Fibroblast of villous mesenchyme (primary cell): ENCODE results near the gene DAND5. TPM values are rescaled to one million over a fixed set of nuclear protein-coding genes. Genes with fewer than 3 reads are reported as not detected.

Experiments used
- DNase-seq: peaks from one replicate; pipeline ENCODE4 v3.0.0-alpha.2; 2010; ENCODE audit warnings: low read depth
- H3K4me3 ChIP-seq: 2 replicates; pipeline ENCODE4 v1.5.1; 2011; ENCODE audit warnings: low read depth, mild to moderate bottlenecking, low read length
- total RNA-seq: library from RNA; depleted of rRNA; stranded (reverse); fragments of >200 nt; gene quantifications from 2 replicates; pipeline ENCODE4 v1.2.3, GENCODE V29; 2012
- TF ChIP-seq, protein P1 (sequence below): IDR thresholded peaks from 2 replicates; pipeline ENCODE4 v1.5.1; 2012; ENCODE audit warnings: low read depth, mild to moderate bottlenecking, low read length; ENCODE audit not compliant: insufficient read depth

DAND5 gene
- total RNA-seq, 1 donor: not detected

DNA sequence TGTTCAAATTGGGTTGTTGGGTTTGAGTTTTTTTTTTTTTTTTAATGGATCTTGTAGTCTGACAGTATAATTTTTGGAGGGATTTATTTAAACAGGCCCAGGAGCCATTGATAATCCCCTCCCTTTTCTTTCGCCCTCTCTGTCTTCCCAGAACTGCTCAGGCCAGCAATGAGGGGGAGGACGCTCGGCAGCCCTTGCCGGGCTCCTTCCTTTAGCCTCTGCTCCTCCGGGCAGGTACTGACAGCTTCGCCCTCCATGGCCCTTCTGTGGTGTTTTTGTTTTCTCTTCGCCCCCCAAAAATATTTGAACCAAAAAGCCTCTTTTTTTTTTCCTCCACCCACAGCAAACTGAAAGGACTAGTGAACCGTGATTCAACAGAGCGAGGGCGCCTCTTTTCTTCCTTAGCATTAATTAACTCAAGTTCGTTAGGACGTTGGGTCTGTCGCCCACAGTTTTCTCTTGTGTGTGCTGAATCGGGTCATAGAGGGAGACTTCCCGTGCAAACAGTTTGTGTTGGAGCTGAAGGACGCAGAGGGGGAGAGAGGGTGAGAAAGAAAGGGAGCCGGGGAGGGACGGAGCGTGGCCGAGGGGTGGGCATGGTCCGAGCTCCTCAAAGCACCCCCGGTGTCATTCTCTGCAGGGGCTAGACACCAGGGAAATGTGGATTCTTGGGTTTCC lies 47.4 kb downstream of the DAND5 start:
- DNase-seq: no peak
- H3K4me3 ChIP-seq: peak overlapping the region; percentile 23
- TF ChIP-seq, protein P1, sequence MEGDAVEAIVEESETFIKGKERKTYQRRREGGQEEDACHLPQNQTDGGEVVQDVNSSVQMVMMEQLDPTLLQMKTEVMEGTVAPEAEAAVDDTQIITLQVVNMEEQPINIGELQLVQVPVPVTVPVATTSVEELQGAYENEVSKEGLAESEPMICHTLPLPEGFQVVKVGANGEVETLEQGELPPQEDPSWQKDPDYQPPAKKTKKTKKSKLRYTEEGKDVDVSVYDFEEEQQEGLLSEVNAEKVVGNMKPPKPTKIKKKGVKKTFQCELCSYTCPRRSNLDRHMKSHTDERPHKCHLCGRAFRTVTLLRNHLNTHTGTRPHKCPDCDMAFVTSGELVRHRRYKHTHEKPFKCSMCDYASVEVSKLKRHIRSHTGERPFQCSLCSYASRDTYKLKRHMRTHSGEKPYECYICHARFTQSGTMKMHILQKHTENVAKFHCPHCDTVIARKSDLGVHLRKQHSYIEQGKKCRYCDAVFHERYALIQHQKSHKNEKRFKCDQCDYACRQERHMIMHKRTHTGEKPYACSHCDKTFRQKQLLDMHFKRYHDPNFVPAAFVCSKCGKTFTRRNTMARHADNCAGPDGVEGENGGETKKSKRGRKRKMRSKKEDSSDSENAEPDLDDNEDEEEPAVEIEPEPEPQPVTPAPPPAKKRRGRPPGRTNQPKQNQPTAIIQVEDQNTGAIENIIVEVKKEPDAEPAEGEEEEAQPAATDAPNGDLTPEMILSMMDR: no peak

GRCh38 chr19:13017306-13018034 lies 48.1 kb downstream of the DAND5 start:
- DNase-seq: no peak
- TF ChIP-seq, protein P1: no peak
- no peak overlapping the region for H3K4me3 ChIP-seq

GRCh38 chr19:13018035-13018914 lies 48.9 kb downstream of the DAND5 start:
- H3K4me3 ChIP-seq: no peak overlapping the region
- DNase-seq: peak; percentile 70
- TF ChIP-seq, protein P1: no peak

- no peak overlapping the region for H3K4me3 ChIP-seq
- TF ChIP-seq, protein P1: no peak
- no peak for DNase-seq
Measured at GRCh38 chr19:13019332-13019731, 50.0 kb downstream of the DAND5 start.

DNA sequence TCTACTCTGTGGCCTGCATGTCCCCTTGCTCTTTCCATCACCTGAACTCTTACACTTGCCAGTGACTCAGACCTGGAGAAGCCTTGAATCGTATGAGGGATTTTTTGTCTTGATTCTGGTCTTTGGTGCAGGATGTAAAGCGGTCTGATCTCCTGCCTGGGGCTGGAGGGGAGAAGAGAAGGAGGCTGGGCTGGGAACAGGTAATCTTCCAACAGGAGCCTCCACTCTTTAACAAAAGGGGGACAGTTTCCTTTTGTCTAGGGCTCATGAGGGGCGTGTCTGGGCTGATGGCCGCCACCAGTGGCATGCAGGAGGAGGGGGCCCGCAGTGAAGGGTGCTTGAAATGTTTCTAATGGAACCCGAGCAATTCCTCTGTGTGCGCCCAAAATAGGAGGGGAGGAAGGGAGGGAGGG lies 50.6 kb downstream of the DAND5 start:
- no peak overlapping the region for H3K4me3 ChIP-seq
- TF ChIP-seq, protein P1: no peak
- no peak for DNase-seq

DNA sequence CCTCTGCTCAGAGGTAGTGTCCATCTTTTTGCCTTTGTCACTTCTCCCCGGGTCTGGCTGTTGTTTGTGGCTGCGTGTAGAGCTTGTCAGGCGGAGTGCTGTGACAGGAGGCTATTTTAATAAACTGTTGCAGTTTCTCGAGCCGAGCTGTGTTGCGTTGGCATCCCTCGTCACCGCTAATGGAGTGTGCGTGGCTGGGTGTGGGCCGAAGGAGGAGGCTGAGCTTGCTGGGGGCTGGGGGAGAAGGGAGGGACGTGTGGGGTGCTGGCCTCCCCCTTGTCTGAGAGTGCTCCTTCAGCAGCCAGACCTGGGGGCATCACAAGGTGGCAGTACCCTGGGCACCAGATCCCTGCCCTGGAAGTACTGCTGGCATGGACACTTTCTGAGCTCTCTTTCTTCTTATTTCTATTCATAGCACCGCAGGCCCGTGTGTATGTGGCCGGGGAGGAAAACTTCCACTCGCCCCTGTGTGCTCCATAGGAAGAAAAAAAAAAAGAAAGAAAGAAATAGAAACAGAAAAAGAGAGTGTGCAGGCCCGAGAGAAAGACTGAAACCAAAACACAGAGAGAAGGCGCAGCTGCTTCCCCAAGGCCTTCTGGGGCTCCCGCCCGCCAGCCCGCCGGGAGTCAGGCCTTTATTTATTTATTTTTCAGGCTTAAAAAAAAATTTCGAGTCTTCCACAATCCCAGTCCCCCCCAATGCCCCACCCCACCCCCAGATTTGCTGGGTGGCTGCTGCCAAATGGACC lies 52.9 kb downstream of the DAND5 start:
- peak overlapping the region; percentile 67 for H3K4me3 ChIP-seq
- peak; percentile 70 for DNase-seq
- TF ChIP-seq, protein P1: no peak
